Adrenal gland (tissue), 12 donors: ENCODE results near the gene MSRB3. TPM values are rescaled to one million over a fixed set of nuclear protein-coding genes. Genes with fewer than 3 reads are reported as not detected.

Source experiments
- DNase-seq, 7 donors: peaks; one replicate each; pipeline ENCODE4 v3.0.0-alpha.2; 2019 to 2020
- H3K27ac ChIP-seq, 5 donors: fragments of 200-600 bp; sonication (generic) in 4 of 5; 1 replicate in 3 of 5; 2 replicates in 2 of 5; pipeline versions ENCODE4 v1.5.1 to v1.8.0; 2016 to 2020; ENCODE audit warnings: mild to moderate bottlenecking in 1 of 5
- H3K27me3 ChIP-seq: fragments of 200-600 bp; 2 replicates; pipeline ENCODE4 v1.8.0; 2021
- H3K36me3 ChIP-seq, 2 donors: fragments of 200-600 bp; replicated peaks in 1 of 2; 1 replicate in 1 of 2; 2 replicates in 1 of 2; pipeline versions ENCODE4 v1.5.1 to v1.8.0; 2018 to 2022
- H3K4me1 ChIP-seq, 2 donors: fragments of 200-600 bp; replicated peaks in 1 of 2; 1 replicate in 1 of 2; 2 replicates in 1 of 2; pipeline versions ENCODE4 v1.5.1 to v1.8.0; 2018 to 2021
- H3K4me3 ChIP-seq, 4 donors: fragments of 200-600 bp; sonication (generic) in 3 of 4; one replicate each; pipeline ENCODE4 v1.5.1; 2016 to 2018
- H3K9me3 ChIP-seq, 3 donors: fragments of 200-600 bp; sonication (generic) in 1 of 3; replicated peaks in 1 of 3; 1 replicate in 2 of 3; 2 replicates in 1 of 3; pipeline versions ENCODE4 v1.5.1 to v1.8.0; 2016 to 2021
- POLR2A ChIP-seq, 2 donors: fragments of 450-650 bp; IDR thresholded peaks; one replicate each; pipeline ENCODE4 v1.6.1; 2017; ENCODE audit warnings: antibody characterized with exemption in 2 of 2, mild to moderate bottlenecking in 2 of 2, moderate library complexity in 1 of 2
- WGBS, 4 donors: extraction: QIAGEN DNeasy Blood & Tissue Kit in 2 of 4; methylation state at CpG; one replicate each; pipeline versions ENCODE4 v1.1.5 to v1.1.7; 2013 to 2017; 5-methylcytosine and 5-hydroxymethylcytosine counted together
- intact Hi-C, 2 donors: fragments of 100-400 bp; cut with DNase I; formaldehyde crosslinking; loops; one replicate each; pipeline versions ENCODE4 v1.14.1 to v1.15.0; 2022 to 2023
- polyA plus RNA-seq, 3 donors: library from polyadenylated mRNA; stranded (reverse); fragments of 200-250 nt in 2 of 3; fragments of 350-450 nt in 1 of 3; fragmentation: Illumina TruSeq in 1 of 3; extraction: RNeasy Lipid Tissue Mini Kit (QIAGEN cat#74804) in 1 of 3; gene quantifications; one replicate each; pipeline ENCODE4 v1.2.3, GENCODE V29; 2013 to 2014
- total RNA-seq, 9 donors: library from RNA; depleted of rRNA in 4 of 9; stranded (reverse); fragments of >200 nt in 4 of 9; fragments of 120-200 nt in 1 of 9; fragmentation: NEBNext Ultra II Directional in 1 of 9; extraction: Animal tissue kit (Norgen Biotek cat#: 25700) in 1 of 9; gene quantifications; one replicate each; pipeline versions ENCODE4 v1.1.0 to v1.2.4, GENCODE V29; 2013 to 2023
- TF ChIP-seq, protein P1 (sequence below), 6 experiments: fragments of 450-650 bp in 4 of 6; fragments of 200-600 bp in 2 of 6; sonication (generic) in 1 of 6; IDR thresholded peaks; 1 replicate in 5 of 6; 2 replicates in 1 of 6; pipeline versions ENCODE4 v1.5.1 to v1.8.0; 2016 to 2021; ENCODE audit warnings: antibody characterized with exemption in 6 of 6, mild to moderate bottlenecking in 2 of 6, moderate library complexity in 1 of 6
- donor health status: healthy with polysubstance abuse.
- donor health status: Bipolar disorder and iron deficiency.
- donor health status: DM: yes; HTN: yes; CAD: no.
- donor health status: DM: no; HTN: no; CAD: no.
- donor health status: DM: no; HTN: no; CAD: no.
- donor health status: DM: yes; HTN: yes; CAD: no.

MSRB3 gene
- total and polyA plus RNA-seq, 12 donors: 5.5 to 23.8 (median 9.7) TPM

- intact Hi-C loops: no loop called here
- Histone ChIP-seq H3K36me3 (no peaks in the 10 kb centered on the region), H3K9me3 (peaks cover 0 to 12% (median 4%) of the 10 kb centered on the region in 3 donors), H3K4me3 (no peak overlapping the region), H3K27me3 (no peaks in the 10 kb centered on the region), H3K4me1 (no peaks in the 10 kb centered on the region), H3K27ac (no peak overlapping the region)
- DNase-seq: no peak
- TF ChIP-seq, protein P1, sequence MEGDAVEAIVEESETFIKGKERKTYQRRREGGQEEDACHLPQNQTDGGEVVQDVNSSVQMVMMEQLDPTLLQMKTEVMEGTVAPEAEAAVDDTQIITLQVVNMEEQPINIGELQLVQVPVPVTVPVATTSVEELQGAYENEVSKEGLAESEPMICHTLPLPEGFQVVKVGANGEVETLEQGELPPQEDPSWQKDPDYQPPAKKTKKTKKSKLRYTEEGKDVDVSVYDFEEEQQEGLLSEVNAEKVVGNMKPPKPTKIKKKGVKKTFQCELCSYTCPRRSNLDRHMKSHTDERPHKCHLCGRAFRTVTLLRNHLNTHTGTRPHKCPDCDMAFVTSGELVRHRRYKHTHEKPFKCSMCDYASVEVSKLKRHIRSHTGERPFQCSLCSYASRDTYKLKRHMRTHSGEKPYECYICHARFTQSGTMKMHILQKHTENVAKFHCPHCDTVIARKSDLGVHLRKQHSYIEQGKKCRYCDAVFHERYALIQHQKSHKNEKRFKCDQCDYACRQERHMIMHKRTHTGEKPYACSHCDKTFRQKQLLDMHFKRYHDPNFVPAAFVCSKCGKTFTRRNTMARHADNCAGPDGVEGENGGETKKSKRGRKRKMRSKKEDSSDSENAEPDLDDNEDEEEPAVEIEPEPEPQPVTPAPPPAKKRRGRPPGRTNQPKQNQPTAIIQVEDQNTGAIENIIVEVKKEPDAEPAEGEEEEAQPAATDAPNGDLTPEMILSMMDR (IDR thresholded peaks at IDR 0.05): no peak
- no peak for TF ChIP-seq POLR2A (IDR thresholded peaks at IDR 0.05)
These were observed 142.5 kb downstream of the MSRB3 start for GRCh38 chr12:65420941-65421340.

DNA sequence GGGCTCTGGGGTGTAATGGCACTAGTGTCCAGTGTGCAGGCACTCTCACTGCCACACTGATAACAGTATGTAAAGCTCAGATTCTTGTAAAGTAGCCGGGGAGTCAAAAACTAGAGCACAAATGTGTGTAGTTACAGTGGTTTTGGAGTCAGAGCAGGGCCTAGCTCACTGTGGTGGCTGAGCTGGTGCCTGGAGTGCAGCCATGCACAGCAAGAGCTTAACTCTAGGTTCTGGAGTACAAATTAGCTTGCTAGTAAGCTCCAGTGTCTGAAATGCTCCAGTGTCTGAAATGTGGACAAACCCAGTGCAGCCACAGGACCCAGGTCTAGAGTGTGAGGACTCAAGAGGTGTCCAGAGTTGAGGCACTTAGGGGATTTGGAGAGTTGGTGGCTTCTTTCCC, 149.2 kb downstream of the MSRB3 start:
- no peak for DNase-seq
- no peak overlapping the region for H3K27ac ChIP-seq
- WGBS, 4 donors: 70 to 83% (median 80%) methylated on average over 1 of the region's 1 CpG
- no peak overlapping the region for H3K4me3 ChIP-seq
- no peaks in the 10 kb centered on the region for H3K9me3 ChIP-seq
- no peaks in the 10 kb centered on the region for H3K36me3 ChIP-seq
- H3K27me3 ChIP-seq: no peaks in the 10 kb centered on the region
- TF ChIP-seq, protein P1 (IDR thresholded peaks at IDR 0.05): no peak
- TF ChIP-seq POLR2A (IDR thresholded peaks at IDR 0.05): no peak
- no peaks in the 10 kb centered on the region for H3K4me1 ChIP-seq
- intact Hi-C loops: no loop called here

GRCh38 chr12:65430006-65430405, 151.5 kb downstream of the MSRB3 start:
- Histone ChIP-seq H3K4me3 (no peak overlapping the region), H3K36me3 (no peaks in the 10 kb centered on the region), H3K27ac (no peak overlapping the region), H3K27me3 (no peaks in the 10 kb centered on the region), H3K4me1 (no peaks in the 10 kb centered on the region), H3K9me3 (no peaks in the 10 kb centered on the region)
- 70 to 76% (median 75%) methylated on average over 1 of the region's 1 CpG for WGBS, 4 donors
- TF ChIP-seq, protein P1 (IDR thresholded peaks at IDR 0.05): no peak
- no peak for TF ChIP-seq POLR2A (IDR thresholded peaks at IDR 0.05)
- intact Hi-C loops: no loop called here
- DNase-seq: no peak

- Histone ChIP-seq H3K27ac (no peak overlapping the region), H3K36me3 (no peaks in the 10 kb centered on the region), H3K4me3 (no peak overlapping the region), H3K9me3 (no peaks in the 10 kb centered on the region), H3K27me3 (no peaks in the 10 kb centered on the region), H3K4me1 (no peaks in the 10 kb centered on the region)
- DNase-seq: no peak
- TF ChIP-seq, protein P1 (IDR thresholded peaks at IDR 0.05): no peak
- no peak for TF ChIP-seq POLR2A (IDR thresholded peaks at IDR 0.05)
- 72 to 83% (median 75%) methylated on average over 3 of the region's 3 CpGs for WGBS, 4 donors
- intact Hi-C loops: no loop called here
These were observed 152.3 kb downstream of the MSRB3 start for GRCh38 chr12:65430571-65431306.
